Ovary (tissue), 9 donors: Measurements from ENCODE around the gene KBTBD12. TPM values are rescaled to one million over a fixed set of nuclear protein-coding genes. Genes with fewer than 3 reads are reported as not detected.
"Not testable (repeated sequence)": the region's sequence is repeated elsewhere in the genome, so short reads cannot be mapped to it uniquely, and the experiment has no call there.

Experiments
- DNase-seq, 5 donors: peaks; one replicate each; pipeline ENCODE4 v3.0.0-alpha.2; 2019 to 2020
- H3K27ac ChIP-seq, 2 donors: fragments of 200-600 bp; one replicate each; pipeline versions ENCODE4 v1.5.1 to v1.8.0; 2019 to 2022
- H3K27me3 ChIP-seq: fragments of 200-600 bp; one replicate; pipeline ENCODE4 v1.8.0; 2022
- H3K36me3 ChIP-seq: fragments of 200-600 bp; sonication (generic); one replicate; pipeline ENCODE4 v1.5.1; 2019
- H3K4me1 ChIP-seq: one replicate; pipeline ENCODE4 v1.8.1; 2013; ENCODE audit warnings: mild to moderate bottlenecking, moderate library complexity; ENCODE audit not compliant: insufficient read depth
- H3K4me3 ChIP-seq: fragments of 200-600 bp; sonication (generic); one replicate; pipeline ENCODE4 v1.5.1; 2017
- H3K9me3 ChIP-seq, 2 donors: fragments of 200-600 bp in 1 of 2; sonication (generic) in 1 of 2; one replicate each; pipeline versions ENCODE4 v1.5.1 to v1.8.1; 2013 to 2019; ENCODE audit warnings: mild to moderate bottlenecking in 1 of 2, moderate library complexity in 1 of 2
- EP300 ChIP-seq: sonication (generic); formaldehyde crosslinking; IDR thresholded peaks from one replicate; pipeline ENCODE4 v1.6.1; 2017; ENCODE audit warnings: antibody characterized with exemption
- POLR2A ChIP-seq: fragments of 450-650 bp; IDR thresholded peaks from one replicate; pipeline ENCODE4 v1.6.1; 2017; ENCODE audit warnings: antibody characterized with exemption, mild to moderate bottlenecking, moderate library complexity
- WGBS, 3 donors: extraction: QIAGEN DNeasy Blood & Tissue Kit in 1 of 3; methylation state at CpG; one replicate each; pipeline versions ENCODE4 v1.1.5 to v1.1.7; 2013 to 2017; 5-methylcytosine and 5-hydroxymethylcytosine counted together
- intact Hi-C, 4 donors: fragments of 100-400 bp; cut with DNase I; formaldehyde crosslinking; loops; one replicate each; pipeline versions ENCODE4 v1.11.0 to v1.15.1; 2022 to 2023
- polyA plus RNA-seq, 2 donors: library from polyadenylated mRNA; stranded (reverse); fragments of 200-250 nt in 1 of 2; fragments of 350-450 nt in 1 of 2; fragmentation: Illumina TruSeq in 1 of 2; extraction: RNeasy Lipid Tissue Mini Kit (QIAGEN cat#74804) in 1 of 2; gene quantifications; one replicate each; pipeline ENCODE4 v1.2.3, GENCODE V29; 2013 to 2014
- total RNA-seq, 7 donors: library from RNA; depleted of rRNA in 2 of 7; stranded (reverse); fragments of >200 nt in 2 of 7; fragmentation: NEBNext Ultra II Directional in 3 of 7; extraction: Animal tissue kit (Norgen Biotek cat#: 25700) in 3 of 7; gene quantifications; one replicate each; pipeline versions ENCODE4 v1.1.0 to v1.2.4, GENCODE V29; 2016 to 2023
- TF ChIP-seq, protein P1 (sequence below), 3 donors: fragments of 450-650 bp in 2 of 3; fragments of 200-600 bp in 1 of 3; IDR thresholded peaks; one replicate each; pipeline versions ENCODE4 v1.5.1 to v1.8.0; 2016 to 2022; ENCODE audit warnings: antibody characterized with exemption in 3 of 3, mild to moderate bottlenecking in 1 of 3
- donor health status: DM: no; HTN: no; CAD: no; lungs with moderate emphysema.
- donor health status: DM: no; HTN: no; CAD: no.
- donor health status: Bipolar disorder and iron deficiency.
- donor health status: DM: yes; HTN: yes; CAD: no.
- donor health status: DM: no; HTN: no; CAD: no.
- donor health status: DM: yes; HTN: yes; CAD: no.

Gene KBTBD12
- total and polyA plus RNA-seq, 9 donors: 0.12 to 1.1 (median 0.42) TPM; not detected in 2

DNA sequence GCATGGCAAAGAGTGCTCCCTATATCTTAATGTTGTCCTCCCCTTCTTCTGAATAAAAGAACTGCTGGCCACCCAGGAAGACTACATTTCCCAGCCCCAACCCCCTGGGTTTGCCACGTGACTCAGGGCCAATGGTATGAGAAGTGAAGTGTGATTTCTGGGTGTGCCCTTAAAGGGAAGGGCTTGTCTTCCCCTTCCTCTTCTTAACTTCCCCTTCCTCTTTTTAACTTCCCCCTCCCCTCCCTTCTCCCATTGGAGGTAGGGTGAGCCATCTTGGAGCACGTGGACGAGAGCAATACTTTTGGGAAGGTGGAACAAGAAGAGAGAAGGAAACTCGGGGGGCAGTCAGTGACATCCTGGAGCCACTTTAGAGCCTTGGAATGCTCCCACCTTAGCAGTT is 6.8 kb upstream of the KBTBD12 start:
- Histone ChIP-seq H3K9me3 (no peaks in the 10 kb centered on the region), H3K27me3 (no peaks in the 10 kb centered on the region), H3K4me3 (no peak overlapping the region), H3K27ac (no peak overlapping the region), H3K4me1 (peaks cover 4% of the 10 kb centered on the region), H3K36me3 (no peaks in the 10 kb centered on the region)
- no peak for DNase-seq
- TF ChIP-seq, protein P1, sequence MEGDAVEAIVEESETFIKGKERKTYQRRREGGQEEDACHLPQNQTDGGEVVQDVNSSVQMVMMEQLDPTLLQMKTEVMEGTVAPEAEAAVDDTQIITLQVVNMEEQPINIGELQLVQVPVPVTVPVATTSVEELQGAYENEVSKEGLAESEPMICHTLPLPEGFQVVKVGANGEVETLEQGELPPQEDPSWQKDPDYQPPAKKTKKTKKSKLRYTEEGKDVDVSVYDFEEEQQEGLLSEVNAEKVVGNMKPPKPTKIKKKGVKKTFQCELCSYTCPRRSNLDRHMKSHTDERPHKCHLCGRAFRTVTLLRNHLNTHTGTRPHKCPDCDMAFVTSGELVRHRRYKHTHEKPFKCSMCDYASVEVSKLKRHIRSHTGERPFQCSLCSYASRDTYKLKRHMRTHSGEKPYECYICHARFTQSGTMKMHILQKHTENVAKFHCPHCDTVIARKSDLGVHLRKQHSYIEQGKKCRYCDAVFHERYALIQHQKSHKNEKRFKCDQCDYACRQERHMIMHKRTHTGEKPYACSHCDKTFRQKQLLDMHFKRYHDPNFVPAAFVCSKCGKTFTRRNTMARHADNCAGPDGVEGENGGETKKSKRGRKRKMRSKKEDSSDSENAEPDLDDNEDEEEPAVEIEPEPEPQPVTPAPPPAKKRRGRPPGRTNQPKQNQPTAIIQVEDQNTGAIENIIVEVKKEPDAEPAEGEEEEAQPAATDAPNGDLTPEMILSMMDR (IDR thresholded peaks at IDR 0.05): no peak
- no peak for TF ChIP-seq POLR2A
- TF ChIP-seq EP300: no peak
- intact Hi-C loops: no loop called here
- 67 to 91% (median 81%) methylated on average over 4 of the region's 4 CpGs for WGBS, 3 donors

DNA sequence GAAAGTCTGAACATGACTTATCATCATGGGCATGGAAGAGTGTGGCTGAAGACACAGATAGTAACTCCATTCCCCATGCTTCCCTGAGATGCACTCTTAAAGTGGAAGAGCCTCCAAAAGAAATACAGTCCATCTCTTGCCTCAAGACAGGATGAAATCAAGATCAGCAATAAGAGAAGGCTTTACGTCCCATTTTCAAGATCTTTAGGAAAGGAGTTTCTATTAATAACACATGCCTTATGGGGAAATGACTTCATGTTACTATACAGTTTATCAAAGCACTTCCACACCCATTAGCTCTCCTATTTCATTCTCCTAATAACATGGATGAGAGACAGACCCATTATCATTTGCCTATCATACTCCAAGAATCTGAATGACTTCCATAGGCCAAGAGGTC is 6.1 kb upstream of the KBTBD12 start:
- no peaks in the 10 kb centered on the region for H3K27me3 ChIP-seq
- TF ChIP-seq POLR2A (no peak), EP300 (no peak)
- TF ChIP-seq, protein P1 (IDR thresholded peaks at IDR 0.05): no peak
- H3K36me3 ChIP-seq: no peaks in the 10 kb centered on the region
- 0 to 92% (median 57%) methylated on average over 1 of the region's 1 CpG for WGBS, 3 donors
- peaks cover 4% of the 10 kb centered on the region for H3K4me1 ChIP-seq
- H3K9me3 ChIP-seq: no peaks in the 10 kb centered on the region
- no peak overlapping the region for H3K27ac ChIP-seq
- H3K4me3 ChIP-seq: no peak overlapping the region
- intact Hi-C loops: no loop called here
- no peak for DNase-seq

DNA sequence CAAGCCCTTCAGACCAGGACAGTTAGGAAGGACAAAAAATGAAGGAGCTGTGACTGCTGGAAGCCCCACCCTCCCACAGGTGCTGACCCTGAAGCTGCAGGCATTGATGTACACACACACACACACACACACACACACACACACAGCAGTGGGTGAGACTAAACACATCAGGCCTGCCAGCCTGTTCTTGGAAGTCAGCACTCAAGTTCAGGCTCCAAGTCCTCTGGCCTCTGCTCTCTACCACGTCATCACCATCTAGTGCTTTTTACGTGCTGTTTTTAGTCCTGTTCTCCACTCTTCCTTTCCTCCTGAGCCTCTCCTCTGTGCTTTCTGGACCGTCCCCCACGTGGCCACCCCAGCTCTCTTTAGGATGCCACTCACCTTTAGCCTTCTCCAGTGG is 5.4 kb upstream of the KBTBD12 start:
- H3K27ac ChIP-seq: no peak overlapping the region
- H3K4me3 ChIP-seq: no peak overlapping the region
- H3K27me3 ChIP-seq: no peaks in the 10 kb centered on the region
- WGBS, 3 donors: 81 to 88% (median 86%) methylated on average over 4 of the region's 4 CpGs
- peaks cover 5% of the 10 kb centered on the region for H3K4me1 ChIP-seq
- intact Hi-C loops: no loop called here
- no peaks in the 10 kb centered on the region for H3K36me3 ChIP-seq
- TF ChIP-seq EP300: no peak
- no peak for TF ChIP-seq POLR2A
- TF ChIP-seq, protein P1 (IDR thresholded peaks at IDR 0.05): no peak
- no peak for DNase-seq
- H3K9me3 ChIP-seq: no peaks in the 10 kb centered on the region

DNA sequence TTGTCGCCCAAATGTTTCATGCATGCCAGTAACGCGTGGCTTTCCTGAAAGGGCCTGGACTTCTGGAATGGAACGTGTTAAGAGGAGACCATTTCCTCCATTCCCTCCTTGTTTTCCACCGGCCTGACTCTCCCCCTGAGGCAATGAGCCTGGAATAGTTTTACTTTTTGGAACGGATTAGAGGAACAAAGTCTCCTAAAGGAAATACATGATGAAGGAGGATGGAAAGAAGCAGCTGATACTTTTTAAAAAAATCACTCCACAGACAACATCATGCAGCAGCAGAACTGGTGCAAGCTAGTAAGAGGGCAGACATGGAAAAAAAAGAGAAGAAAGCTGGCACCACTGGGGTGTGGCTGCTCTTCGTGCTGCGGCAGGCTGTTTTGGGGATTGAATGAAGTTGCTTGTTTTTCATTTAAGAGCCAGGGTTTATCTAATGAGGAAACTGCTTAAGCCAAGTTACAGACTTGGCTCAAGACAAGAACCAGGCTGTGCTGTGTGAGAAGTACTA is 3.6 kb upstream of the KBTBD12 start:
- Histone ChIP-seq H3K4me1 (peaks cover 13% of the 10 kb centered on the region), H3K27ac (no peak overlapping the region), H3K9me3 (no peaks in the 10 kb centered on the region), H3K4me3 (no peak overlapping the region), H3K27me3 (no peaks in the 10 kb centered on the region), H3K36me3 (no peaks in the 10 kb centered on the region)
- 1 to 9% (median 8%) methylated on average over 8 of the region's 8 CpGs for WGBS, 3 donors
- DNase-seq: peak in 1 of 5 donors; percentile 36
- TF ChIP-seq POLR2A: no peak
- TF ChIP-seq, protein P1 (IDR thresholded peaks at IDR 0.05): no peak
- TF ChIP-seq EP300: no peak
- intact Hi-C loops: no loop called here

DNA sequence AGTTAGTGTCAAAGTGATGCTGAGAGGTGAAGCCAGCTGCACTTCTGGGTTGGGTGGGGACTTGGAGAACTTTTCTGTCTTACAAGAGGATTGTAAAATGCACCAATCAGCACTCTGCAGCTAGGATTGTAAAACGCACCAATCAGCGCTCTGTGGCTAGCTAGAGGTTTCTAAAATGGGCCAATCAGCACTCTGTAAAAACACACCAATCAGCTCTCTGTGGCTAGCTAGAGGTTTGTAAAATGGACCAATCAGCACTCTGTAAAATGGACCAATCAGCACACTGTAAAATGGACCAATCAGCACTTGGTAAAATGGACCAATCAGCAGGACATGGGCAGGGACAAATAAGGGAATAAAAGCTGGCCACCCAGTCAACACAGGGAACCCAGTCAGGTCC is 1.2 kb upstream of the KBTBD12 start:
- not testable (repeated sequence) for H3K4me3 ChIP-seq, H3K27ac ChIP-seq
- H3K4me1 ChIP-seq: peaks cover 13% of the 10 kb centered on the region

More for the DNA sequence above, 1.2 kb upstream of the KBTBD12 start:
- H3K9me3 ChIP-seq, H3K27me3 ChIP-seq, DNase-seq, intact Hi-C loops, H3K36me3 ChIP-seq: not testable (repeated sequence)
- WGBS, 3 donors: 91 to 98% (median 94%) methylated on average over 2 of the region's 2 CpGs
